ENCODE results near the gene RNPEP.

DNA sequence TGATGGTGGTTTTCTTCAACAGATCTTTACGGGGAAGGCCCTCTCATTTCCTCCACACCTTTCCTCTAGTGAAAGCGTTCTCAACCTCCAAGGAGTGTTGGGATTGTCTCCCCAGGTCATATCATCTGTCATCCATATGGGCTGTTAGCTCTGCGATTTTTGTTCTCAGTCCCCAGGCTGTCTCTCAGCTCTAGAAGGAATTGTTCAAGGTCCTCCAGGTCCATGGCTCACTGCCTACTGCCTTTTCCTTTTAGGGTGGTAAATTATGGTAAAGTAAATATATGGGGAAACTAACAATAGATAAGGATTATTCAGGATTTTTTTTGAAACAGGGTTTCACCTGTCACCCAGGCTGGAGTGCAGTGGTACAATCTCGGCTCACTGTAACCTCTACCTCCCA lies 65.5 kb downstream of the RNPEP start:
- TF ChIP-seq POLR2AphosphoS5 (IDR thresholded peaks at IDR 0.05) (peak in 2 of 3 donors; percentile 4 to 42), CTCF (IDR thresholded peaks at IDR 0.05) (no peak), POLR2A (IDR thresholded peaks at IDR 0.05) (no peak)
